ENCODE results near the gene PTPN4.
"Not testable (repeated sequence)": the region's sequence is repeated elsewhere in the genome, so short reads cannot be mapped to it uniquely, and the experiment has no call there.

PTPN4 gene

GRCh38 chr2:119950966-119951365, 191.2 kb downstream of the PTPN4 start:
- no peak for DNase-seq

- no peak for DNase-seq
Measured at GRCh38 chr2:119958670-119959268, 199.0 kb downstream of the PTPN4 start.

GRCh38 chr2:119960821-119961220, 201.1 kb downstream of the PTPN4 start:
- no peak for DNase-seq

GRCh38 chr2:119981896-119982295, 222.2 kb downstream of the PTPN4 start:
- no peak for DNase-seq

GRCh38 chr2:119982506-119982905, 222.8 kb downstream of the PTPN4 start:
- DNase-seq, result no peak

DNA sequence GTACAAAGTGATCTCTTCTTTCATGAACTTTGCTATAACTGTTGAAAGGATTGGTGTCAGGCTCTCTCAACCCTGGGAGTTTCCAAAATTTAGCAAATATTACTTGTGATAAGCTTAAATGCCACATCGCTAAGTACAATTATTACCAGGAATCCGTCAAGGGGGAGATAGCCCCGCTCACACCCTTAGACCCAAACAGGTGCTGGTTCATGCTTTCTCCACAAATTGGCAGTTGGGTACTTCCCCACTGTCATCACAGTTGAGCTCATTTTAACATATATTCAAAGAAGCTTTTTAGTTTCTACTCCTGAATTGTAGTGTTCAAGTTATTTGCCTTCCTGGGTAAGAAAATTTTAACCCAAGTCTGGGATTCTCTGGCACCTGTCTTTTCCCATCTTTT, 223.4 kb downstream of the PTPN4 start:
- no peak for DNase-seq

DNA sequence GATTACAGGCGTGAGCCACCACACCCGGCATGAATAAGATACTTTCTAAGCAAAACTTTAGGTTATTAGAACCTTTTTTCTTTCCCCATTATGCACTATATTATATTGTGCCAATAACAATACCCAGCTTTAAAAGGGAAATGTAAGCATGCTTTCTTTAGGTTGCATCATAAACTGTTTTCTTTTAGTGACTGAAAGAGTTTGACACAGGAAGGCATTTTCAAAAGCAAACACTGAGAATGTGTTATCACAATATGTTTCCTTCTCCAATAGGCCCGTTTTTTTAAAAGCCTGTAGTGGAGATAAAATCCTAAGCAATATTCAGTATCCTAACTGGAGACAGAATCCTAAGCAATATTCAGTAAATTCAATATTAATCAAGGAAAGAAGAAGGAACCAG, 236.4 kb downstream of the PTPN4 start:
- no peak for DNase-seq

GRCh38 chr2:119996896-119997891, 237.5 kb downstream of the PTPN4 start:
- DNase-seq, result not testable (repeated sequence)

DNA sequence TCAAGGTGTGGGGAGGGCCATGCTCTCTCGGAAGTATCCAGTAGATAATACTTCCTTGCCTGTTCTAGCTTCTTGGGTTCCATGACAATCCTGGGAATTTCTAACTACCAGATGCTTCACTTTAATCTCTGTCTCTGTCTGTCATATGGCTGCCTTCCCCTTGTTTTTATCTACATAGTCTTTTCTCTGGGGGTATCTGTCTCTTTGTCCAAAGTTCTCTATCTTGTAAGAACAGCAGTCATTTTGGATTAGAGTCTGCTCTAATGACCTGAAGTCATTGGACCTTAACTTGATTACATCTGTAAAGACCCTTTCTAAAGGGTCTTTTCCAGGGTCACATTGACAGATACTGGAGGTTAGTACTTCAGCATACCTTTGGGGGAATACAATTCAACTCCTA, 241.7 kb downstream of the PTPN4 start:
- no peak for DNase-seq

DNA sequence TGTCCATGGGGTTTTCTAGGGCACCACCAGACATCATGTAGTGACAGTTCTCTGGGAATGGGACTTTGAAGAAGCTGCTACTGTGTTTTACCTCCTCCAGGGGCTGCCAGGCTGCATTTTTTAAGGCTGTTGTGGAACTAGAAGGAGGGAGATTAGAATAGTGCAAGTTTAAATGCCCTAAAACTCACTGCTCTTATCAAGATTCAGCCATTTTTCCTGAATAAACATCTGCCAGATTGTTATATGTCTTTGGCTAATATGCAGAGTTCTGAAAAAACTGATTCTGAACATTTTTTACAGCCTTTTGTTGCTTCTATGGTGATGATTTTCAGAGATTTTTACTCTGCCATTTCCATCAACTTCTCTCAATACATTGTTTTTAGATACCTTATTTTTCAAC, 244.5 kb downstream of the PTPN4 start:
- no peak for DNase-seq

DNA sequence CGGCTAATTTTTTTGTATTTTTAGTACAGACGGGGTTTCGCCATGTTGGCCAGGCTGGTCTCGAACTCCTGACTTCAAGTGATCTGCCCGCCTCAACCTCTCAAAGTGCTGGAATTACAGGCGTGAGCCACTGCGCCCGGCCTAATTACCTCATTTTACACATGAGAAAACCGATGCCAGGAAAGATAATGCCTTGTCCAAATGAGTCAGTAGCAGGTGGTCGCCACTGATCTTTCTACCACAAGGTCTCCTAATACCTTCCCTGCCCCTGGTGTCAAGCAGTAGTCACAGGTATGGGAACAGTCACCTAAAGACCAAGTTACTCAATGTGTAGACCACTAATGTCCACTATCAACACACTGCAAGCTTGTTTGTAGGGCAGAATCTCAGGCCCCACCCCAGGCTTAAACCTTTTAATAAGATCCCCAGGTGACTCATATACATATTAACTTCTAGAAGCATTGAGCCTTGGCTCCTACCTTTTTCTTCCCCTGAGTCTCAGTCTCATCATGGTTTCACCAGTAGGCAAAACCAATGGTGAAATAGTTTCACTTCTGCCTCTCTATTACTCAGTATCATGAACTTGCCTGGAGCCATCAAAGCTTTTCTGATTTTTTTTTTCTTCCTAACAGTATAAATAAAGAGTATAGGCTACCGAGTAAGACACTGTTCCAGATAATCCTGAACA, 246.3 kb downstream of the PTPN4 start:
- DNase-seq, result no peak

DNA sequence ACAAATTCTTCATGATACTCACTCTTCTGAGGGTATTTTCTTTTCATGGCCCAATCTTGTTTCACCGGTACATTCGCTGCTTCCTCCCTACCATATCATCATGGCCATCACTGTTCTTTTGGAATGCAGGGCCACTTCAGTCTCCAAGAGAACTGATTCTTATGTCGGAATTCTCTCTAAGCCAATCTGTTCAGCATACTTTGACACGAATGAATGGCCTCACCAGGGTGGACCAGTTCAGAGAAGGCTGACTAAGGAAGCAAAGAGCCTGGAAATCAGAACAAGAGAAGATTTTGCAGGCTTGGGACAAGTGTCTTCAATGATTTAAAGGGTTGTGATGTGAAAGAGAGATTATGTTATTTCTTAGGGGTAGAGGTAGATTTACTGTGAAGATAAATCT, 248.1 kb downstream of the PTPN4 start:
- no peak for DNase-seq

GRCh38 chr2:120012363-120012762, 252.6 kb downstream of the PTPN4 start:
- no peak for DNase-seq

DNA sequence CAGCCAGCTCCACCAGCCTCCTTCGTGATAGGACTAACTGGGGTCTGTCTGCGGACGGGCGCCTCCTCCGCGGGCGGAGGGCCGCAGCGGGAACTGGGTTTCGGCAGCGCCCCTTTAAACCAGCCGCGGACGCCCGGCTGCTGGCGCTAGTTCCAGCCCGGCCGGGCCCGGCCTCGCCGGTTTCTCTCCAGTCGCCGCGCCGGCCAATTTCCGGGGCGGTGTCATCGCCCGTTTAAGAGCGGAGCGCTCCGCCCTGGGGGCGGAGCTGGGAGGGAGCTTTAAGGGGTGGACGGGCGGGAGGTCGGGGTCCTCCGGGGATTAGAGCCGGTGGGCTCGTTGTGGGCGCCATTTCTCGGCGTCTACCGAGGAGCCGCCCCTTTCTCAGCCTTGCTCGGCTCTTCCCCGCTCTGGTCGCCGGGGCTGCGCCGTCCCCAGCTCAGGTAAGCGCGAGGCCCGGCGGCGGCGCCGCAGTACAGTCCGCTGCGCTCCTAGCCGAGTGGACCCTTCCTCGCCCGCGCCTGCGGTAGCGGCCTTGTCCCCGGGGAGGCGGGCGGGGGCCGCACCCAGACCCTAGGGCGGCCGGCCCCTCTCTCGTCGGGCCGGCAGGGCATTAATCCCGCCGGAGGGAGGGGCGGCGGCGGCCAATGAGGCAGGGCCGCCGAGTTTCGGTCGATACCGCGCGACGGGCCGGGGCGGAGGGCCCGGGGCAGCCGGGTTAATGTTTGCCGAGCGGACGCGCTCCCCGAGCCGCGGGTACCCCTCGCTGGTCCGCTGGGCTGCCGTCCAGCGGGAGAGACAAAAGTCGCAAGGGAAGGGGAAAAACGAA, 253.3 kb downstream of the PTPN4 start, which contains the start of gene EPB41L5:
TSS of gene EPB41L5 (plus strand) at position 307 of the 826 bp plus-strand sequence. CDS start 6,008 bp downstream, outside the sequence.
- peak; percentile 98 for DNase-seq

DNA sequence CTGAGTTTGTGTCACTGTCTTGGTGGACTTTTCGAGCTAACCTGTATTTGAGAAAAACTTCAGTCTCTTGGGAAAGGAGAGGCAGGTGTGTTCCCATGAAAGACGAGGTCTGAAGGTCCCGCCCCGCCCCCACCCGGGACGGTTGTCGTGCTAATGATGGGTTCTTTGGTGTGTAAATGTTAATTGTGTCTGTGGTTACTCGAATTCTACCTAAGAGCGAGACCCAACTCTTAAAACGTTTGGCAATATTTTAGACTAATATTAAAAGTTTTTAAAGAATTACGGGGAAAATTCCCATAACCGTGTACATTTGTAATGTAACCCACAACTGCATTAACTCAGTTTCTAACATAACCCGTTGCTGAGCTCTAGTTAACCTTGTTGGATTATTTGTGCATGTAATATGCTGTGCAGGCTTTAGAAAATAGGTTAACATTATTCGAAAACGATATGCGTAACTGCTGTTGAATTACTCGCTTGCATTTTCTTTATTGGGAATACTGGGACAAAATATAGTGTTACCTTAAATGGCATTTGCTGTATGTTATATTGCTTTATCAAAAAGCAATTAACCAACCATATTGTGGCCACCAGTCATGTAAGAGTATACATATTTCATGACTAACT, 254.0 kb downstream of the PTPN4 start:
- DNase-seq, result no peak

DNA sequence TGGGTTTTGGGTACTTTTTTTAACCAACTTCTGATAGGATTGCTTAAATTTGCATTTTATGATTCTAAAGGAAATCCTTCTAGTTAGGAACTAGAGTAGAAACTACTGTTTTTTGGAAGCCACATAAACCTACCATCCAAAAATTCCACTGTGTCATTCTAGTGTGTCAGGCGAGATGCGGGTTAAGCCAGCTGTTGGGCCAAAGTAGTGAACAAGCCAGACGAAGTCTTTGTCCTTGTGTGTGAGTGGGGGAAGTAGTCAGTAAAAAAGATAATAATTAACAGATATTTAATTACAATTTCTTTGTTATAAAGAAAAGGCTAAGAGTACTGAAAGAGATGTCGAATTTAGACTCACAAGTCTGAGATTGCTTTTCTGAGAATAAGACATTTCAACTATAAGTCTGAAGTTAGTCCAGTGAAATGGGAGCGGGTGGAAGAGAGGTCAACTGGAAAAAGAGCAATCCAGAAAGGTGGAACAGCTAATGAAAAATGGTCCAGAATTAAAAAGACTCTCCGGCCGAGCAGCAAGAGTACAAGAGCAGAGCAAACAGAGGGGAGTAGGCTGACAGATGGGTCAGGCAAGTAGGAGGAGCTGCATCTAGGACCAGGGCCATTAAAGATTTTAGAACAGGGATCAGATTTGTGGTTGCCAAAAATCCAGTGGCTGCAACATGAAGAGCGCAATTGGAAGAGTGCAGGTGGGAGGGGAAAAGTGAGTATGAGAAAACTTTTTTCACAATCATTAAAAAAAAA, 254.7 kb downstream of the PTPN4 start:
- peak; percentile 9 for DNase-seq

DNA sequence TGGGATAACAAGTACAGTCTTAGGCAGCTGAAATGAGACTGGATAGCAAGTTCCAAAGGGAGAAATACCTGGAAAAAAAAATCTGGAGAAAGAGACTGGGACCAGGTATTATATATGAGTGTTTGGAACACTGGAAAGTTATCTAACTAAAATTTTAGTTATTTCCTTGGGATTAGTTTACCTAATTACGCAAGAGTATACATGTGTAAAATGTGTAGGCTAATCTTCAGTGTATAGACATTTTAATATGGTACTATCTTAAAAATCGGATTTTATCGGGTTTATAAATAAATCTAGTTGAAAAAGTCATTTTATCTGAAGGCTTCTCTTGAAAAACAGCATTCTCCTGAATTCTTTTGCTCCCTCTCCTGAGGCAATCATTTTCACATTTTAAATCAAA, 257.1 kb downstream of the PTPN4 start:
- no peak for DNase-seq

GRCh38 chr2:120017201-120017600, 257.5 kb downstream of the PTPN4 start:
- no peak for DNase-seq

- no peak for DNase-seq
Measured at GRCh38 chr2:120018549-120018948, 258.8 kb downstream of the PTPN4 start.

GRCh38 chr2:120020554-120020953, 260.8 kb downstream of the PTPN4 start:
- DNase-seq, result no peak

DNA sequence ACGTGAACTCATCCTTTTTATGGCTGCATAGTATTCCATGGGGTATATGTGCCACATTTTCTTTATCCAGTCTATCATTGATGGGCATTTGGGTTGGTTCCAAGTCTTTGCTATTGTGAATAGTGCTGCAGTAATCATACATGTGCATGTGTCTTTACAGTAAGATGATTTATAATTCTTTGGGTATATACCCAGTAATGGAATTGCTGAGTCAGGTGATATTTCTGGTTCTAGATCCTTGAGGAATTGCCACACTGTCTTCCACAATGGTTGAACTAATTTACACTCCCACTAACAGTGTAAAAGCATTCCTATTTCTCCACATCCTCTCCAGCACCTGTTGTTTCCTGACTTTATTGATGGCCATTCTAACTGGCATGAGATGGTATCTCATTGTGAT, 262.8 kb downstream of the PTPN4 start:
- DNase-seq, result not testable (repeated sequence)
